Tibial artery (tissue), 4 donors: Measurements from ENCODE around the gene TMPRSS9.

Experiments
- DNase-seq, 2 donors: peaks; one replicate each; pipeline ENCODE4 v3.0.0-alpha.2; 2019
- H3K27ac ChIP-seq, 2 donors: fragments of 200-600 bp; sonication (generic) in 1 of 2; 1 replicate in 1 of 2; 2 replicates in 1 of 2; pipeline ENCODE4 v1.5.1; 2018 to 2019; ENCODE audit warnings: mild to moderate bottlenecking in 1 of 2
- H3K27me3 ChIP-seq, 2 donors: fragments of 200-600 bp; sonication (generic) in 1 of 2; one replicate each; pipeline versions ENCODE4 v1.5.1 to v1.6.0; 2016 to 2019
- H3K36me3 ChIP-seq, 3 donors: fragments of 200-600 bp; sonication (generic) in 2 of 3; one replicate each; pipeline ENCODE4 v1.5.1; 2016 to 2019; ENCODE audit warnings: mild to moderate bottlenecking in 2 of 3
- H3K4me1 ChIP-seq, 4 donors: fragments of 200-600 bp; sonication (generic) in 2 of 4; 1 replicate in 3 of 4; 2 replicates in 1 of 4; pipeline ENCODE4 v1.5.1; 2016 to 2019
- H3K4me3 ChIP-seq, 2 donors: fragments of 200-600 bp; sonication (generic) in 1 of 2; 1 replicate in 1 of 2; 2 replicates in 1 of 2; pipeline ENCODE4 v1.5.1; 2018 to 2019; ENCODE audit warnings: mild to moderate bottlenecking in 2 of 2
- H3K9me3 ChIP-seq, 3 donors: fragments of 200-600 bp; sonication (generic) in 1 of 3; one replicate each; pipeline ENCODE4 v1.5.1; 2016 to 2019
- intact Hi-C: fragments of 100-400 bp; cut with DNase I; formaldehyde crosslinking; loops from one replicate; pipeline ENCODE4 v1.15.0; 2023; ENCODE audit warnings: low total_unique reads
- TF ChIP-seq, protein P1 (sequence below), 2 experiments: fragments of 200-600 bp in 1 of 2; fragments of 450-650 bp in 1 of 2; IDR thresholded peaks; one replicate each; pipeline ENCODE4 v1.5.1; 2017 to 2019; ENCODE audit warnings: antibody characterized with exemption in 2 of 2, mild to moderate bottlenecking in 1 of 2, moderate library complexity in 1 of 2

Gene TMPRSS9

DNA sequence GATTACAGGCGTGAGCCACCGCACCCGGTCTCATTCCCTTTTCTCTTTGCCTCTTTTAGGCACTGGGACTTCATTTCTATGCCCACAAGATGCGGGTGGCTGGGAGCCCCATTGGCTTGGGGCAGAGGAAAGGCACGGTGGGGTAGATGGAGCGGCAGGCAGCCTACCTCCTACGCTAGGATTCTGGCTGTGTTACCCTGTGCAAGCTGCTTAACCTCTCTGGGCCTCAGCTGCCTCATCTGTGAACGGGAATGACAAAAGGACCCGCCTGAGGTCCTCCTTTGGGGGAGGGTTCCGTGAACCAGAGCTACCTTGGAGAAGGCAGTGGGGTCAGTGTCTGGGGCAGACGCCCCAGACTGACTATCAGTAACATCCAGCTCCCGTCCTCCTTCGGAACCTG, 42.8 kb upstream of the TMPRSS9 start:
- Histone ChIP-seq H3K4me1 (peaks cover 0 to 6% (median 0%) of the 10 kb centered on the region in 4 donors), H3K36me3 (peaks cover 0 to 18% (median 12%) of the 10 kb centered on the region in 3 donors), H3K4me3 (no peak overlapping the region), H3K27ac (no peak overlapping the region), H3K27me3 (peaks cover 0 to 20% of the 10 kb centered on the region in 2 donors), H3K9me3 (peaks cover 0 to 14% (median 13%) of the 10 kb centered on the region in 3 donors)
- intact Hi-C loops: no loop called here
- TF ChIP-seq, protein P1, sequence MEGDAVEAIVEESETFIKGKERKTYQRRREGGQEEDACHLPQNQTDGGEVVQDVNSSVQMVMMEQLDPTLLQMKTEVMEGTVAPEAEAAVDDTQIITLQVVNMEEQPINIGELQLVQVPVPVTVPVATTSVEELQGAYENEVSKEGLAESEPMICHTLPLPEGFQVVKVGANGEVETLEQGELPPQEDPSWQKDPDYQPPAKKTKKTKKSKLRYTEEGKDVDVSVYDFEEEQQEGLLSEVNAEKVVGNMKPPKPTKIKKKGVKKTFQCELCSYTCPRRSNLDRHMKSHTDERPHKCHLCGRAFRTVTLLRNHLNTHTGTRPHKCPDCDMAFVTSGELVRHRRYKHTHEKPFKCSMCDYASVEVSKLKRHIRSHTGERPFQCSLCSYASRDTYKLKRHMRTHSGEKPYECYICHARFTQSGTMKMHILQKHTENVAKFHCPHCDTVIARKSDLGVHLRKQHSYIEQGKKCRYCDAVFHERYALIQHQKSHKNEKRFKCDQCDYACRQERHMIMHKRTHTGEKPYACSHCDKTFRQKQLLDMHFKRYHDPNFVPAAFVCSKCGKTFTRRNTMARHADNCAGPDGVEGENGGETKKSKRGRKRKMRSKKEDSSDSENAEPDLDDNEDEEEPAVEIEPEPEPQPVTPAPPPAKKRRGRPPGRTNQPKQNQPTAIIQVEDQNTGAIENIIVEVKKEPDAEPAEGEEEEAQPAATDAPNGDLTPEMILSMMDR (IDR thresholded peaks at IDR 0.05): no peak
- DNase-seq: no peak

DNA sequence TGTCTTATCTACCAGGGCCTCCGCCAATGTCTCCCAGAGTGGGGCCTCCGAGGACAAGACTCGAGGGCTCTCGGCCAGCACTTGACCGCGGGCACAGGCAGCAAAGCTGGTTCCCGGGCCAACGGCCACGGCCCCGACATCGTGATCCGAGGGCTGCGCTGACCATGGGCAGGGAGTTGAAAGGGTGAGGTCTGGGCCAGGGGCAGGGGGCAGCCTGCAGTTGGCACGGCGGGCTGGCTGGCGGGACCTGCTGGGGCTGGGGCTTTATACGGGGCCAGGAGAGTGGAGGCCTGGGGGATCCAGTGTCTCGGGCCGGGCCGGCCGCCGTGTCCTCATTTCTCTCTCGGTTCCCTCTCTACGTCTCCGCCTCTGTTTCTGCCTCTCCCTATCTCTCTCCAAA, 42.3 kb upstream of the TMPRSS9 start:
- TF ChIP-seq, protein P1 (IDR thresholded peaks at IDR 0.05): no peak
- no peak overlapping the region for H3K4me3 ChIP-seq
- no peak overlapping the region for H3K27ac ChIP-seq
- intact Hi-C loops: no loop called here
- peaks cover 0 to 14% (median 13%) of the 10 kb centered on the region in 3 donors for H3K9me3 ChIP-seq
- peaks cover 3 to 23% (median 13%) of the 10 kb centered on the region in 3 donors for H3K36me3 ChIP-seq
- no peak for DNase-seq
- peaks cover 0 to 6% (median 0%) of the 10 kb centered on the region in 4 donors for H3K4me1 ChIP-seq
- peaks cover 0 to 15% of the 10 kb centered on the region in 2 donors for H3K27me3 ChIP-seq

DNA sequence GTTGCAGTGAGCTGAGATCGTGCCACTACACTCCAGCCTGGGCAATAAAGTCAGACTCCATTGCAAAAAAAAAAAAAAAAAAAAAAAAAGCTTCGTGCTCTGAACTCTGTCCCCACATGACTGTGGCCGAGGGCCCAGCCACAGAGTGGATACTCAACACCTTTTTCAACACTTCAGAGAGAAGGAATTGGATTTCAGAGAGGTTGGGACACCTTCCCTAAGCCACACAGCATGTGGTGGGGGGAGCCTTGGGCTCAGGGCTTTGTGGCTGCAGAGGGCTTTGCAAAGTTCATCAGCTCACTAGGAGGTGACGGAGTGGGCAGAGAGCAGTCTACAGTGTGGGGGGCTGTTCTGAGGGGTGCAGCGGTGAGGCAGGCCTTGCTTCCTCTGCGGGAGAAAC, 41.1 kb upstream of the TMPRSS9 start:
- peaks cover 0 to 6% of the 10 kb centered on the region in 2 donors for H3K27me3 ChIP-seq
- H3K9me3 ChIP-seq: peaks cover 0 to 14% (median 13%) of the 10 kb centered on the region in 3 donors
- H3K27ac ChIP-seq: no peak overlapping the region
- H3K4me1 ChIP-seq: peaks cover 0 to 6% (median 0%) of the 10 kb centered on the region in 4 donors
- H3K36me3 ChIP-seq: peaks cover 8 to 34% (median 25%) of the 10 kb centered on the region in 3 donors
- no peak overlapping the region for H3K4me3 ChIP-seq
- no peak for DNase-seq
- intact Hi-C loops: no loop called here
- TF ChIP-seq, protein P1 (IDR thresholded peaks at IDR 0.05): no peak

DNA sequence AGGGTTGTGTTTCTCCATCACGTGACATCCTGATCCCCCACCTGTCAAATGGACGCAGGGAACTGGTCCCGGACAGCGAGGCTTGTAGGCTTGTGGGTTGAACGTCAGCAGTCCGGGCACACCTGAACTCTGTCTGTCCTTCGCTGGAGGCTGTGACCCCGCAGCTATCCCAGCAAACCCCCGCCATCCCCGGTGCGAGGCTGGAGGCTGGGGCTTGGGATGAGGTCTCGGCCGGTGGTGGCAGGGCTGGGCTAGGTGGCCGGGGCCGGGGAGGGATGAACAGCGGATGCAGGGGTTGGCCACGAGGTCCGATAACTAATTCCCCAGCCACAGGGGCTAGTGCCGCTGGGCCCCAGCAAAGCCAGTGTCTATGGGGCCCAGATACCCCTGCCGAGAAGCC, 40.5 kb upstream of the TMPRSS9 start:
- Histone ChIP-seq H3K27me3 (peaks cover 0 to 3% of the 10 kb centered on the region in 2 donors), H3K4me1 (peaks cover 0 to 6% (median 0%) of the 10 kb centered on the region in 4 donors), H3K27ac (no peak overlapping the region), H3K4me3 (no peak overlapping the region), H3K9me3 (peaks cover 0 to 13% (median 11%) of the 10 kb centered on the region in 3 donors), H3K36me3 (peaks cover 8 to 41% (median 31%) of the 10 kb centered on the region in 3 donors)
- no peak for DNase-seq
- TF ChIP-seq, protein P1 (IDR thresholded peaks at IDR 0.05): no peak
- intact Hi-C loops: no loop called here

DNA sequence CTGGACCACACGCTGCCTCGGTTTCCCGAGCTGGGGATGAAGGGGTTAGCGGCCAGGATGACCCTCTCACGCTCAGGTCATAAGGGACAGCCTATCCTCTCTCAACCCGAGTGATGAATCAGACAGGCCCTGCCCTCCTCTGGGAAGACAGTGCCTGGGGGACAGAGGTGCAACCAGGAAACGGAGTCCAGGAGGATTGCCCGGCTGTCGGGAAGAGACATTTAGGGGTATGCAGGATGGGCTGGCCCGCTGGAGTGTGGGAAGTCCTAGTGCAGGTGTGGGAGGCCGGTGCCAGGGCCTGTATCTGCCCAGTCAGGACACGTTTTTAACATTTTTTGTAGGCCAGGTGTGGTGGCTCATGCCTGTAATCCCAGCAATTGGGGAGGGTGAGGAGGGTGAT, 40.0 kb upstream of the TMPRSS9 start:
- intact Hi-C loops: no loop called here
- DNase-seq: no peak
- Histone ChIP-seq H3K4me3 (no peak overlapping the region), H3K36me3 (peaks cover 8 to 46% (median 36%) of the 10 kb centered on the region in 3 donors), H3K27me3 (no peaks in the 10 kb centered on the region), H3K4me1 (peaks cover 0 to 6% (median 0%) of the 10 kb centered on the region in 4 donors), H3K9me3 (peaks cover 0 to 8% (median 6%) of the 10 kb centered on the region in 3 donors), H3K27ac (no peak overlapping the region)
- TF ChIP-seq, protein P1 (IDR thresholded peaks at IDR 0.05): no peak
